H1 (cell line): Measurements from ENCODE around the gene GRIK2. TPM values are rescaled to one million over a fixed set of nuclear protein-coding genes. Genes with fewer than 3 reads are reported as not detected.

Experiments
- CTCF ChIA-PET: fragments of 300-600 bp; sonication (Branson Sonifier 250); formaldehyde crosslinking; loops from one replicate; lab custom pipeline; 2021; ENCODE audit not compliant: partially characterized antibody; lab: Charles Lee
- POLR2A ChIA-PET: fragments of 300-600 bp; sonication (Branson Sonifier 250); formaldehyde crosslinking; loops from one replicate; lab custom pipeline; 2021; ENCODE audit warnings: inconsistent platforms; ENCODE audit not compliant: partially characterized antibody; lab: Charles Lee
- DNase-seq, 2 experiments: peaks; one replicate each; pipeline versions ENCODE4 v3.0.0 to v3.0.0-alpha.2; 2010 to 2022; ENCODE audit warnings: low spot score in 2 of 2, low read depth in 1 of 2, mixed read lengths in 1 of 2
- FAIRE-seq: peaks from 2 replicates; lab custom pipeline; 2011; peaks lifted over from hg19 to GRCh38; lab: Jason Lieb, UNC
- H2AFZ ChIP-seq: 2 replicates; pipeline ENCODE4 v1.8.1; 2012; ENCODE audit warnings: low read length, inconsistent platforms
- H2AK5ac ChIP-seq: 2 replicates; pipeline ENCODE4 v1.6.1; 2013; ENCODE audit warnings: low read depth, low read length
- H2BK120ac ChIP-seq: replicated peaks from 2 replicates; pipeline ENCODE3; 2013; ENCODE audit warnings: low read depth, low read length, inconsistent platforms
- H2BK12ac ChIP-seq: 2 replicates; pipeline ENCODE4 v1.6.1; 2013; ENCODE audit warnings: low read depth, low read length
- H2BK15ac ChIP-seq: 2 replicates; pipeline ENCODE4 v1.6.1; 2013; ENCODE audit warnings: low read length
- H2BK20ac ChIP-seq: 2 replicates; pipeline ENCODE4 v1.6.1; 2013; ENCODE audit warnings: low read length
- H2BK5ac ChIP-seq: 2 replicates; pipeline ENCODE4 v1.6.1; 2013; ENCODE audit warnings: low read depth, low read length
- H3K14ac ChIP-seq: 2 replicates; pipeline ENCODE4 v1.6.1; 2013; ENCODE audit warnings: inconsistent platforms; ENCODE audit not compliant: insufficient read length
- H3K18ac ChIP-seq: 2 replicates; pipeline ENCODE4 v1.6.1; 2013; ENCODE audit warnings: low read length; ENCODE audit errors: extremely low read depth
- H3K23ac ChIP-seq: 2 replicates; pipeline ENCODE4 v1.6.1; 2013; ENCODE audit warnings: inconsistent platforms; ENCODE audit not compliant: insufficient read length
- H3K23me2 ChIP-seq: 2 replicates; pipeline ENCODE4 v1.6.1; 2013; ENCODE audit warnings: low read depth, low read length
- H3K27ac ChIP-seq: 2 replicates; pipeline ENCODE4 v1.6.1; 2011; ENCODE audit warnings: low read depth, low read length, inconsistent platforms
- H3K27me3 ChIP-seq, 4 experiments: replicated peaks in 1 of 4; 1 replicate in 1 of 4; 2 replicates in 3 of 4; pipeline versions ENCODE4 v1.6.1 to v1.8.1; 2011 to 2013; ENCODE audit warnings: low read length in 3 of 4, mild to moderate bottlenecking in 3 of 4, inconsistent platforms in 2 of 4, mixed read lengths in 2 of 4, moderate library complexity in 1 of 4; ENCODE audit not compliant: control insufficient read depth in 3 of 4, insufficient read depth in 3 of 4; ENCODE audit errors: extremely low read depth in 1 of 4
- H3K36me3 ChIP-seq, 4 experiments: 2 replicates each; pipeline versions ENCODE4 v1.6.1 to v1.8.1; 2011 to 2013; ENCODE audit warnings: mild to moderate bottlenecking in 4 of 4, low read length in 3 of 4, moderate library complexity in 2 of 4, control low read depth in 1 of 4, inconsistent platforms in 1 of 4; ENCODE audit not compliant: insufficient read depth in 4 of 4, control insufficient read depth in 2 of 4
- H3K4ac ChIP-seq: replicated peaks from 2 replicates; pipeline ENCODE3; 2013; ENCODE audit warnings: low read length, low read depth, mixed read lengths, inconsistent platforms; ENCODE audit not compliant: insufficient read length
- H3K4me1 ChIP-seq, 4 experiments: replicated peaks in 1 of 4; 1 replicate in 1 of 4; 2 replicates in 3 of 4; pipeline versions ENCODE4 v1.6.1 to v1.8.1; 2011 to 2013; ENCODE audit warnings: low read length in 3 of 4, inconsistent platforms in 2 of 4, mixed read lengths in 1 of 4; ENCODE audit not compliant: insufficient read depth in 4 of 4, control insufficient read depth in 3 of 4
- H3K4me2 ChIP-seq, 2 experiments: 2 replicates each; pipeline versions ENCODE4 v1.6.1 to v1.8.1; 2011 to 2013; ENCODE audit warnings: low read depth in 2 of 2, low read length in 2 of 2, control low read depth in 1 of 2, inconsistent platforms in 1 of 2, mild to moderate bottlenecking in 1 of 2; ENCODE audit not compliant: insufficient read depth in 1 of 2
- H3K4me3 ChIP-seq, 4 experiments: fragments of 200-600, 300-600 bp in 1 of 4; sonication (generic), shearing (Covaris generic), sonication (Bioruptor Twin) in 1 of 4; 2 replicates each; pipeline versions ENCODE4 v1.5.1 to v1.8.1; 2011 to 2016; ENCODE audit warnings: low read length in 4 of 4, low read depth in 3 of 4, control low read depth in 2 of 4, inconsistent platforms in 2 of 4, mild to moderate bottlenecking in 2 of 4, mixed read lengths in 1 of 4, moderate library complexity in 1 of 4; ENCODE audit not compliant: insufficient read depth in 2 of 4; ENCODE audit errors: extremely low read depth in 1 of 4
- H3K56ac ChIP-seq: replicated peaks from 2 replicates; pipeline ENCODE3; 2013; ENCODE audit warnings: low read depth, mild to moderate bottlenecking, mixed read lengths, low read length, inconsistent platforms; ENCODE audit not compliant: insufficient read length
- H3K79me1 ChIP-seq: 2 replicates; pipeline ENCODE4 v1.6.1; 2013; ENCODE audit warnings: low read depth, low read length, control low read depth
- H3K79me2 ChIP-seq, 2 experiments: 2 replicates each; pipeline versions ENCODE4 v1.6.1 to v1.8.1; 2012 to 2013; ENCODE audit warnings: low read length in 2 of 2, mild to moderate bottlenecking in 2 of 2, inconsistent platforms in 1 of 2; ENCODE audit not compliant: insufficient read depth in 2 of 2, control insufficient read depth in 1 of 2
- H3K9ac ChIP-seq, 4 experiments: replicated peaks in 1 of 4; 1 replicate in 1 of 4; 2 replicates in 3 of 4; pipeline versions ENCODE4 v1.6.1 to v1.8.1; 2011 to 2013; ENCODE audit warnings: low read depth in 3 of 4, low read length in 3 of 4, control low read depth in 2 of 4, mild to moderate bottlenecking in 2 of 4, moderate library complexity in 2 of 4, inconsistent platforms in 1 of 4; ENCODE audit errors: extremely low read depth in 1 of 4
- H3K9me3 ChIP-seq, 2 experiments: 2 replicates each; pipeline versions ENCODE4 v1.6.1 to v1.8.1; 2012 to 2013; ENCODE audit warnings: mild to moderate bottlenecking in 2 of 2, moderate library complexity in 2 of 2, control low read depth in 1 of 2, inconsistent platforms in 1 of 2, low read depth in 1 of 2, low read length in 1 of 2, mixed read lengths in 1 of 2; ENCODE audit not compliant: insufficient read depth in 2 of 2
- H4K20me1 ChIP-seq, 2 experiments: replicated peaks in 1 of 2; 2 replicates each; pipeline versions ENCODE3 to v1.8.1; 2011 to 2013; ENCODE audit warnings: inconsistent platforms in 2 of 2, low read length in 2 of 2, mild to moderate bottlenecking in 1 of 2; ENCODE audit not compliant: insufficient read depth in 2 of 2, control insufficient read depth in 1 of 2
- H4K5ac ChIP-seq: 2 replicates; pipeline ENCODE4 v1.6.1; 2013; ENCODE audit warnings: low read length, low read depth, mixed read lengths, inconsistent platforms; ENCODE audit not compliant: insufficient read length
- H4K8ac ChIP-seq: 2 replicates; pipeline ENCODE4 v1.8.0; 2013; ENCODE audit warnings: mild to moderate bottlenecking, moderate library complexity, low read length, inconsistent platforms; ENCODE audit not compliant: insufficient read depth; ENCODE audit errors: extremely low read depth
- H4K91ac ChIP-seq: replicated peaks from 2 replicates; pipeline ENCODE3; 2013; ENCODE audit warnings: low read length, mixed read lengths, inconsistent platforms; ENCODE audit not compliant: insufficient read length
- CHD1 ChIP-seq: IDR thresholded peaks from 2 replicates; pipeline ENCODE4 v1.6.1; 2012; ENCODE audit warnings: low read depth, low read length, improper control_type of control experiment
- CREB1 ChIP-seq: IDR thresholded peaks from 2 replicates; pipeline ENCODE4 v1.6.1; 2012; ENCODE audit warnings: inconsistent platforms
- FOSL1 ChIP-seq: IDR thresholded peaks from 2 replicates; pipeline ENCODE4 v1.6.1; 2011; ENCODE audit warnings: mild to moderate bottlenecking, low read depth, low read length, moderate library complexity; ENCODE audit not compliant: insufficient read depth
- HDAC6 ChIP-seq: IDR thresholded peaks from one replicate; pipeline ENCODE4 v1.7.1; 2012; ENCODE audit warnings: low read depth, mild to moderate bottlenecking, inconsistent platforms, low read length, moderate library complexity
- JUN ChIP-seq: IDR thresholded peaks from 2 replicates; pipeline ENCODE4 v1.6.1; 2011; ENCODE audit warnings: low read depth, mild to moderate bottlenecking, improper control_type of control experiment, low read length
- KDM1A ChIP-seq: fragments of 200-600, 300-600 bp; sonication (generic); IDR thresholded peaks from 2 replicates; pipeline ENCODE4 v1.7.1; 2016; ENCODE audit warnings: mild to moderate bottlenecking, low read length, borderline replicate concordance
- KDM5A ChIP-seq: fragments of 200-600 bp; IDR thresholded peaks from 2 replicates; pipeline ENCODE4 v1.7.1; 2012; ENCODE audit warnings: mild to moderate bottlenecking, low read length, inconsistent platforms, mixed read lengths
- MAFK ChIP-seq: IDR thresholded peaks from 2 replicates; pipeline ENCODE4 v1.6.1; 2012; ENCODE audit warnings: low read depth, mild to moderate bottlenecking, improper control_type of control experiment, low read length
- NANOG ChIP-seq: IDR thresholded peaks from 2 replicates; pipeline ENCODE4 v1.6.1; 2011; ENCODE audit warnings: low read length, low read depth, mild to moderate bottlenecking, inconsistent platforms; ENCODE audit not compliant: insufficient read depth, poor library complexity, severe bottlenecking
- PHF8 ChIP-seq: fragments of 200-600 bp; sonication (generic); conservative IDR thresholded peaks from 2 replicates; pipeline ENCODE4 v1.7.1; 2012; ENCODE audit warnings: low read depth, mild to moderate bottlenecking, inconsistent platforms, low read length, moderate library complexity
- POLR2A ChIP-seq, 2 experiments: IDR thresholded peaks; 1 replicate in 1 of 2; 2 replicates in 1 of 2; pipeline ENCODE4 v1.6.1; 2011; ENCODE audit warnings: low read depth in 2 of 2, low read length in 2 of 2, mild to moderate bottlenecking in 2 of 2; ENCODE audit errors: control extremely low read depth in 1 of 2
- POU5F1 ChIP-seq: IDR thresholded peaks from 2 replicates; pipeline ENCODE4 v1.6.1; 2011; ENCODE audit warnings: low read depth, mild to moderate bottlenecking, low read length, moderate library complexity
- RBBP5 ChIP-seq: IDR thresholded peaks from 2 replicates; pipeline ENCODE4 v1.7.1; 2012; ENCODE audit warnings: low read depth, mild to moderate bottlenecking, inconsistent platforms, low read length, moderate library complexity, borderline replicate concordance
- SIX5 ChIP-seq: IDR thresholded peaks from 2 replicates; pipeline ENCODE4 v1.6.1; 2011; ENCODE audit warnings: mild to moderate bottlenecking, low read depth, low read length
- SP2 ChIP-seq: IDR thresholded peaks from 2 replicates; pipeline ENCODE4 v1.6.1; 2012; ENCODE audit warnings: mild to moderate bottlenecking, low read length, inconsistent platforms
- SP4 ChIP-seq: IDR thresholded peaks from 2 replicates; pipeline ENCODE4 v1.6.1; 2012; ENCODE audit warnings: low read length, inconsistent platforms
- SRF ChIP-seq: IDR thresholded peaks from 2 replicates; pipeline ENCODE4 v1.6.1; 2011; ENCODE audit warnings: mild to moderate bottlenecking, low read depth, low read length, moderate library complexity
- polyA plus RNA-seq, 7 experiments: library from polyadenylated mRNA; depleted of rRNA in 3 of 7; stranded (reverse) in 5 of 7; unstranded in 2 of 7; fragments of >200 nt in 5 of 7; fragments of 200-250 nt in 2 of 7; gene quantifications; 1 replicate in 5 of 7; 2 replicates in 1 of 7; 4 replicates in 1 of 7; pipeline versions ENCODE4 v1.2.1 to v1.2.3, GENCODE V29; 2011 to 2013; ENCODE audit warnings: missing spikeins in 2 of 7, mixed read lengths in 2 of 7
- total RNA-seq: library from RNA; stranded (reverse); fragmentation: NEBNext Ultra II Directional; extraction: Animal tissue kit (Norgen Biotek cat#: 25700); gene quantifications from 2 replicates; pipeline ENCODE4 v1.2.1, GENCODE V29; 2021

Gene GRIK2
- total and polyA plus RNA-seq, 2 of the 8 experiments (the other 6 are each of a cell fraction or from before 2014, with no cell fraction given), result 1.8 to 2.2 TPM

DNA sequence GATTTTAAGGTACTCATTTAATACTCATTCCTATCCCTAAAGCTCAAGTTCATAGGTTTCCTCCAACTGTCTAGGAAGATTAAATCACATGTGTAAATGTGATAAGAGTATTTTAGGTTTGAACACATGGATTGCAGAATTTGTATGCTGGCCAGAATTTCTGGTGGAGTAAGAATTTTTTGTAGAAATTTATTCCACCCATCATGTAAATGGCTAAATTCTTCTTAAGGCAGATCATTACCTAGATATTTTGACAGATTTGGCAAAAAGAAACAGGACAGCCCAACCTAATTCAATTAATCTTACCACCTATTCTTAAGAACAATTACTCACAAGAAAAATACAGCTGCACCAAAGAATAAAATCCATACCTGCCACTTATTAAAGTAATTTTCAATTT lies 261.6 kb downstream of the GRIK2 start:
- no peak overlapping the region for H4K91ac ChIP-seq
- 0 out of 4 replicates have a peak, but pooled peaks cover 0 to 4% of the 10 kb centered on the region in 2 experiments for H3K9me3 ChIP-seq
- H2BK5ac ChIP-seq, result no peak overlapping the region
- H3K56ac ChIP-seq, result no peak overlapping the region
- FAIRE-seq (no peak), DNase-seq (no peak)
- H2AK5ac ChIP-seq, result no peak overlapping the region
- H3K27me3 ChIP-seq, result no peaks in the 10 kb centered on the region
- no peak overlapping the region for H3K27ac ChIP-seq
- H2BK120ac ChIP-seq, result no peak overlapping the region
- H3K4ac ChIP-seq, result no peak overlapping the region
- no peaks in the 10 kb centered on the region for H3K23me2 ChIP-seq
- no peak overlapping the region for H2BK15ac ChIP-seq
- H2BK20ac ChIP-seq, result no peak overlapping the region
- CTCF ChIA-PET, result no interaction called here
- H3K36me3 ChIP-seq, result no peaks in the 10 kb centered on the region; a peak in 1 of 8 replicates
- no peak overlapping the region for H3K23ac ChIP-seq
- no peak overlapping the region for H4K5ac ChIP-seq
- POLR2A ChIA-PET, result no interaction called here
- H4K8ac ChIP-seq, result no peak overlapping the region
- H3K4me1 ChIP-seq, result peaks cover 0 to 8% (median 3%) of the 10 kb centered on the region in 4 experiments; a peak in 3 of 7 replicates
- H3K14ac ChIP-seq, result no peak overlapping the region
- no peak overlapping the region for H3K4me3 ChIP-seq
- H4K20me1 ChIP-seq, result no peaks in the 10 kb centered on the region
- H3K18ac ChIP-seq, result no peak overlapping the region
- no peaks in the 10 kb centered on the region for H3K79me1 ChIP-seq
- no peak overlapping the region for H2AFZ ChIP-seq
- H2BK12ac ChIP-seq, result no peak overlapping the region
- H3K4me2 ChIP-seq, result no peak overlapping the region
- H3K9ac ChIP-seq, result no peak overlapping the region
- H3K79me2 ChIP-seq, result no peaks in the 10 kb centered on the region
- TF ChIP-seq RBBP5, result no peak
- no peak for TF ChIP-seq FOSL1
- TF ChIP-seq NANOG, result no peak
- no peak for TF ChIP-seq POLR2A (IDR thresholded peaks at IDR 0.05; ENCODE audit: control extremely low read depth in 1 of 2, low read depth in 2 of 2, low read length in 2 of 2)
- TF ChIP-seq SRF, result no peak
- no peak for TF ChIP-seq SIX5
- TF ChIP-seq MAFK, result no peak
- no peak for TF ChIP-seq CHD1
- TF ChIP-seq POU5F1, result no peak
- TF ChIP-seq KDM1A, result no peak
- TF ChIP-seq CREB1, result no peak
- no peak for TF ChIP-seq JUN
- TF ChIP-seq PHF8, result no peak
- no peak for TF ChIP-seq SP4
- no peak for TF ChIP-seq SP2
- TF ChIP-seq KDM5A, result no peak
- no peak for TF ChIP-seq HDAC6
